IMR-90 (cell line): Measurements from ENCODE around the gene CREB5. TPM values are rescaled to one million over a fixed set of nuclear protein-coding genes. Genes with fewer than 3 reads are reported as not detected.
"Not testable (repeated sequence)": the region's sequence is repeated elsewhere in the genome, so short reads cannot be mapped to it uniquely, and the experiment has no call there.

Experiments used
- ATAC-seq: fragments of 200-7000 bp; cut with Tn5 transposase; 2 replicates; pipeline ENCODE4 v1.9.1; 2020; ENCODE audit warnings: low read depth, mild to moderate bottlenecking, moderate library complexity
- BruUV-seq: library from RNA; stranded (reverse); fragments of 400-500 nt; replicated peaks from 2 replicates; lab custom pipeline; 2021; lab: Mats Ljungman, UMichigan
- CTCF ChIA-PET: fragments of 300-600 bp; formaldehyde crosslinking; extraction: SDS; loops from one replicate; lab custom pipeline; 2021; ENCODE audit warnings: antibody characterized with exemption; lab: Yijun Ruan, JAX
- POLR2A ChIA-PET: fragments of 300-600 bp; sonication (Branson Sonifier 250); formaldehyde crosslinking; loops from one replicate; lab custom pipeline; 2022; ENCODE audit warnings: antibody characterized with exemption; ENCODE audit not compliant: unreplicated experiment; lab: Charles Lee
- DNase-seq: peaks from one replicate; pipeline ENCODE4 v3.0.0; 2013
- H2AFZ ChIP-seq: replicated peaks from 2 replicates; pipeline ENCODE3; 2013; ENCODE audit warnings: low read length, mild to moderate bottlenecking; ENCODE audit not compliant: poor library complexity
- H2AK5ac ChIP-seq: 2 replicates; pipeline ENCODE4 v1.6.1; 2013; ENCODE audit warnings: low read depth, low read length, inconsistent platforms
- H2AK9ac ChIP-seq: replicated peaks from 2 replicates; pipeline ENCODE3; 2013; ENCODE audit warnings: mild to moderate bottlenecking, low read depth, low read length, moderate library complexity; ENCODE audit not compliant: poor library complexity
- H2BK120ac ChIP-seq: 2 replicates; pipeline ENCODE4 v1.6.1; 2013; ENCODE audit warnings: low read depth, low read length, inconsistent platforms
- H2BK15ac ChIP-seq: 3 replicates; pipeline ENCODE4 v1.6.1; 2013; ENCODE audit warnings: low read depth, low read length, inconsistent platforms
- H2BK20ac ChIP-seq: 2 replicates; pipeline ENCODE4 v1.6.1; 2013; ENCODE audit warnings: low read depth, mild to moderate bottlenecking, inconsistent platforms, low read length, moderate library complexity
- H2BK5ac ChIP-seq: 2 replicates; pipeline ENCODE4 v1.6.1; 2013; ENCODE audit warnings: mild to moderate bottlenecking, low read depth, low read length, inconsistent platforms; ENCODE audit not compliant: poor library complexity, severe bottlenecking
- H3K14ac ChIP-seq: replicated peaks from 2 replicates; pipeline ENCODE4 v1.6.1; 2013; ENCODE audit warnings: low read depth, low read length, inconsistent platforms
- H3K18ac ChIP-seq: 2 replicates; pipeline ENCODE4 v1.6.1; 2013; ENCODE audit warnings: low read depth, low read length, control low read depth
- H3K23ac ChIP-seq: 2 replicates; pipeline ENCODE4 v1.6.1; 2013; ENCODE audit warnings: low read depth, low read length, inconsistent platforms
- H3K27ac ChIP-seq: 2 replicates; pipeline ENCODE4 v1.5.1; 2013; ENCODE audit warnings: mild to moderate bottlenecking, control low read depth, low read length; ENCODE audit not compliant: insufficient read depth
- H3K27me3 ChIP-seq: 2 replicates; pipeline ENCODE4 v1.6.1; 2013; ENCODE audit warnings: low read length; ENCODE audit not compliant: control insufficient read depth, insufficient read depth
- H3K36me3 ChIP-seq: 2 replicates; pipeline ENCODE4 v1.6.1; 2013; ENCODE audit warnings: low read length, mixed read lengths; ENCODE audit not compliant: control insufficient read depth, insufficient read depth
- H3K4ac ChIP-seq: 2 replicates; pipeline ENCODE4 v1.6.1; 2013; ENCODE audit warnings: low read depth, low read length, inconsistent platforms
- H3K4me1 ChIP-seq: 2 replicates; pipeline ENCODE4 v1.6.1; 2013; ENCODE audit warnings: low read length, mixed read lengths; ENCODE audit not compliant: control insufficient read depth, insufficient read depth
- H3K4me2 ChIP-seq: 2 replicates; pipeline ENCODE4 v1.6.1; 2013; ENCODE audit warnings: low read depth, mild to moderate bottlenecking, control low read depth, low read length, moderate library complexity
- H3K4me3 ChIP-seq: 2 replicates; pipeline ENCODE4 v1.5.1; 2013; ENCODE audit warnings: low read depth, mild to moderate bottlenecking, control low read depth, low read length, moderate library complexity; ENCODE audit not compliant: insufficient read depth
- H3K56ac ChIP-seq: 2 replicates; pipeline ENCODE4 v1.6.1; 2013; ENCODE audit warnings: low read length, inconsistent platforms; ENCODE audit not compliant: insufficient read depth; ENCODE audit errors: extremely low read depth
- H3K79me1 ChIP-seq, 2 experiments: 2 replicates each; pipeline ENCODE4 v1.6.1; 2013; ENCODE audit warnings: low read length in 2 of 2, inconsistent platforms in 1 of 2, low read depth in 1 of 2
- H3K9ac ChIP-seq: 2 replicates; pipeline ENCODE4 v1.6.1; 2013; ENCODE audit warnings: low read depth, low read length, control low read depth
- H3K9me1 ChIP-seq: 2 replicates; pipeline ENCODE4 v1.6.1; 2013; ENCODE audit warnings: low read length, inconsistent platforms; ENCODE audit not compliant: insufficient read depth
- H3K9me3 ChIP-seq: 2 replicates; pipeline ENCODE4 v1.6.1; 2013; ENCODE audit warnings: low read length; ENCODE audit not compliant: control insufficient read depth, insufficient read depth
- H4K20me1 ChIP-seq: 2 replicates; pipeline ENCODE4 v1.6.1; 2013; ENCODE audit warnings: low read length, inconsistent platforms; ENCODE audit not compliant: insufficient read depth
- H4K5ac ChIP-seq: 2 replicates; pipeline ENCODE4 v1.6.1; 2013; ENCODE audit warnings: mild to moderate bottlenecking, low read depth, low read length, control low read depth
- H4K8ac ChIP-seq, 2 experiments: 2 replicates each; pipeline ENCODE4 v1.6.1; 2013; ENCODE audit warnings: low read depth in 2 of 2, low read length in 2 of 2, control low read depth in 1 of 2, inconsistent platforms in 1 of 2
- H4K91ac ChIP-seq: 2 replicates; pipeline ENCODE4 v1.6.1; 2013; ENCODE audit warnings: low read depth, low read length, inconsistent platforms; ENCODE audit not compliant: insufficient read depth
- CEBPB ChIP-seq: IDR thresholded peaks from 2 replicates; pipeline ENCODE4 v1.6.1; 2012; ENCODE audit warnings: low read depth, low read length, improper control_type of control experiment
- CHD1 ChIP-seq: IDR thresholded peaks from 2 replicates; pipeline ENCODE4 v1.6.1; 2012; ENCODE audit warnings: low read depth, low read length, improper control_type of control experiment
- FOS ChIP-seq: fragments of 150-350 bp; IDR thresholded peaks from 2 replicates; pipeline ENCODE4 v1.6.1; 2016; ENCODE audit warnings: low read depth, low read length
- MXI1 ChIP-seq: IDR thresholded peaks from 2 replicates; pipeline ENCODE4 v1.6.1; 2012; ENCODE audit warnings: low read depth, mild to moderate bottlenecking, low read length, moderate library complexity, borderline replicate concordance
- RCOR1 ChIP-seq: IDR thresholded peaks from 2 replicates; pipeline ENCODE4 v1.6.1; 2012; ENCODE audit warnings: mild to moderate bottlenecking, low read length, improper control_type of control experiment; ENCODE audit not compliant: insufficient replicate concordance
- WGBS, 2 experiments: methylation state at CpG; one replicate each; pipeline versions ENCODE4 v1.1.5 to v1.1.7; 2013; ENCODE audit warnings: missing lambda C conversion rate in 2 of 2; ENCODE audit not compliant: insufficient read length in 1 of 2; ENCODE audit errors: extremely low coverage in 2 of 2; 5-methylcytosine and 5-hydroxymethylcytosine counted together
- dilution Hi-C: fragments of 300-500 bp; cut with HindIII; formaldehyde crosslinking; loops from one replicate; pipeline ENCODE4 v1.14.3; 2018; ENCODE audit warnings: low sequenced_read_pairs; ENCODE audit not compliant: unreplicated experiment
- in situ Hi-C: fragments of 300-500 bp; cut with MboI; formaldehyde crosslinking; loops from 3 replicates; pipeline ENCODE4 v1.14.3; 2019; ENCODE audit warnings: low sequenced_read_pairs, inconsistent platforms, mixed read lengths
- intact Hi-C: fragments of 100-400 bp; cut with micrococcal nuclease; formaldehyde crosslinking; loops from 2 replicates; pipeline ENCODE4 v1.10.0; 2022
- polyA plus RNA-seq, 3 experiments: library from polyadenylated mRNA; depleted of rRNA; stranded (reverse); fragments of >200 nt; gene quantifications; 2 replicates each; pipeline ENCODE4 v1.2.3, GENCODE V29; 2012; ENCODE audit warnings: low replicate concordance in 1 of 3
- total RNA-seq: library from RNA; depleted of rRNA; stranded (reverse); fragments of >200 nt; gene quantifications from 2 replicates; pipeline ENCODE4 v1.2.3, GENCODE V29; 2012

Gene CREB5
- total and polyA plus RNA-seq, 2 of the 4 experiments (the other 2 are of a cell fraction): 7.3 to 13.1 TPM

GRCh38 chr7:28609608-28610007 is 197.3 kb downstream of the CREB5 start:
- TF ChIP-seq FOS (no peak), CHD1 (no peak), RCOR1 (no peak), CEBPB (no peak), MXI1 (no peak)
- in situ Hi-C loops (no loop called here), intact Hi-C loops (no loop called here), dilution Hi-C loops (no loop called here)
- no peak for ATAC-seq
- Histone ChIP-seq H3K56ac (no peak overlapping the region), H2AK5ac (no peak overlapping the region), H3K9me3 (no peaks in the 10 kb centered on the region), H3K27me3 (no peaks in the 10 kb centered on the region), H4K5ac (no peak overlapping the region), H4K20me1 (no peaks in the 10 kb centered on the region), H2AFZ (no peak overlapping the region), H3K9ac (no peak overlapping the region), H3K4me1 (no peaks in the 10 kb centered on the region), H3K4me3 (no peak overlapping the region), H3K18ac (no peak overlapping the region), H2BK15ac (no peak overlapping the region), H3K23ac (no peak overlapping the region), H3K4ac (no peak overlapping the region), H3K27ac (no peak overlapping the region), H2BK120ac (no peak overlapping the region), H4K91ac (no peak overlapping the region), H3K4me2 (no peak overlapping the region), H3K14ac (no peak overlapping the region), H3K79me1 (no peaks in the 10 kb centered on the region; a peak in 1 of 4 replicates), H2BK20ac (no peak overlapping the region), H2BK5ac (no peak overlapping the region), H4K8ac (no peak overlapping the region), H3K36me3 (no peaks in the 10 kb centered on the region), H3K9me1 (no peaks in the 10 kb centered on the region), H2AK9ac (no peak overlapping the region)
- ChIA-PET CTCF (interaction anchor here (0.5 to 1.1 kb wide), 2 partner anchors 210 to 318 kb away, joined by 3 read pairs; no protein-coding TSS in a partner anchor), POLR2A (no interaction called here)
- WGBS, 2 experiments: 78% methylated on average over 3 of the region's 3 CpGs; no CpG with 5 or more reads in 1 of the 2 experiments
- DNase-seq: no peak
- no TSS peak for BruUV-seq

GRCh38 chr7:28611399-28611897 is 199.1 kb downstream of the CREB5 start:
- DNase-seq, H2AK5ac ChIP-seq, H3K9me1 ChIP-seq, H3K4ac ChIP-seq, ATAC-seq, BruUV-seq, H3K56ac ChIP-seq, H3K23ac ChIP-seq, H3K18ac ChIP-seq, H3K27me3 ChIP-seq, H3K79me1 ChIP-seq, H2BK120ac ChIP-seq, H2BK20ac ChIP-seq, H3K4me1 ChIP-seq, H3K14ac ChIP-seq, H3K4me3 ChIP-seq, in situ Hi-C loops, H2BK15ac ChIP-seq, H2BK5ac ChIP-seq, H4K5ac ChIP-seq, H3K9ac ChIP-seq, H2AK9ac ChIP-seq, H2AFZ ChIP-seq, H4K20me1 ChIP-seq, POLR2A ChIA-PET, H3K9me3 ChIP-seq, CTCF ChIA-PET, dilution Hi-C loops, H3K36me3 ChIP-seq, H3K4me2 ChIP-seq, intact Hi-C loops, H4K91ac ChIP-seq, H4K8ac ChIP-seq, H3K27ac ChIP-seq: not testable (repeated sequence)
- WGBS, 2 experiments: 100% methylated on average over 1 of the region's 4 CpGs; no CpG with 5 or more reads in 1 of the 2 experiments
